ENCODE measurements around the gene ACADL. TPM values are rescaled to one million over a fixed set of nuclear protein-coding genes. Genes with fewer than 3 reads are reported as not detected.

The ACADL gene
- total RNA-seq, 1 donor from 2014 or later: not detected

DNA sequence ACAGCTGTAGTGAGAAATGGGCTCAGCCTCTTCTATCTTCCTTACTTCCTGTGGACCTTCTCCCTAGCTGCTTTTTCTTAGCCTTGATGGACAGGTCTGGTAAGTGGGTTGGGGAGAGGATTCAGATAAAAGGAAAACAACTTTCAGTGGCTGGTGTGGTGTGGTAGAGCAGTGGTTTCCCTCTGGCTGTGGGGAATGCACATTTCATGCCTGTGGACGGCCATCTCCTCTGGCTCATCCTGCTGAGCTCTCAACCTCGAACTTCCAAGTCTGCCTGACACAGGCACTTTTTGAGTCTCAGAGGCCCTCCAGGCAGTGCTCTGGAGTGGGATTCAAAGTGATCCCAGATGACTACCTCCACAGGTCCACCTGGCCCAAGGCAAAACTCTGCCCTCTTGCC lies 38.6 kb upstream of the ACADL start:
- Histone ChIP-seq H3K4me2 (no peak overlapping the region), H3K27me3 (no peaks in the 10 kb centered on the region), H3K36me3 (no peaks in the 10 kb centered on the region), H3K9me3 (ENCODE audit: low read depth) (no peaks in the 10 kb centered on the region), H3K4me1 (no peaks in the 10 kb centered on the region), H3K79me2 (ENCODE audit: low read depth) (no peaks in the 10 kb centered on the region), H4K20me1 (ENCODE audit: low read depth) (no peaks in the 10 kb centered on the region), H2AFZ (replicated peaks) (no peak overlapping the region), H3K27ac (no peak overlapping the region), H3K4me3 (no peak overlapping the region), H3F3A (ENCODE audit: low read depth) (no peaks in the 10 kb centered on the region), H3K9ac (no peak overlapping the region)
- Mint-ChIP-seq H3K27me3 (ENCODE audit: insufficient read depth, low read depth) (peaks cover 3% of the 10 kb centered on the region), H3K36me3 (no peaks in the 10 kb centered on the region), H3K4me1 (no peaks in the 10 kb centered on the region), H3K9me3 (no peaks in the 10 kb centered on the region), H3K27ac (no peak overlapping the region), H3K4me3 (no peak overlapping the region)
- TF ChIP-seq EZH2phosphoT487 (IDR thresholded peaks at IDR 0.05) (no peak), EZH2 (IDR thresholded peaks at IDR 0.05) (no peak)
- TF ChIP-seq, protein P1, sequence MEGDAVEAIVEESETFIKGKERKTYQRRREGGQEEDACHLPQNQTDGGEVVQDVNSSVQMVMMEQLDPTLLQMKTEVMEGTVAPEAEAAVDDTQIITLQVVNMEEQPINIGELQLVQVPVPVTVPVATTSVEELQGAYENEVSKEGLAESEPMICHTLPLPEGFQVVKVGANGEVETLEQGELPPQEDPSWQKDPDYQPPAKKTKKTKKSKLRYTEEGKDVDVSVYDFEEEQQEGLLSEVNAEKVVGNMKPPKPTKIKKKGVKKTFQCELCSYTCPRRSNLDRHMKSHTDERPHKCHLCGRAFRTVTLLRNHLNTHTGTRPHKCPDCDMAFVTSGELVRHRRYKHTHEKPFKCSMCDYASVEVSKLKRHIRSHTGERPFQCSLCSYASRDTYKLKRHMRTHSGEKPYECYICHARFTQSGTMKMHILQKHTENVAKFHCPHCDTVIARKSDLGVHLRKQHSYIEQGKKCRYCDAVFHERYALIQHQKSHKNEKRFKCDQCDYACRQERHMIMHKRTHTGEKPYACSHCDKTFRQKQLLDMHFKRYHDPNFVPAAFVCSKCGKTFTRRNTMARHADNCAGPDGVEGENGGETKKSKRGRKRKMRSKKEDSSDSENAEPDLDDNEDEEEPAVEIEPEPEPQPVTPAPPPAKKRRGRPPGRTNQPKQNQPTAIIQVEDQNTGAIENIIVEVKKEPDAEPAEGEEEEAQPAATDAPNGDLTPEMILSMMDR (IDR thresholded peaks at IDR 0.05): no peak
- DNase-seq (ENCODE audit: low spot score): no peak

DNA sequence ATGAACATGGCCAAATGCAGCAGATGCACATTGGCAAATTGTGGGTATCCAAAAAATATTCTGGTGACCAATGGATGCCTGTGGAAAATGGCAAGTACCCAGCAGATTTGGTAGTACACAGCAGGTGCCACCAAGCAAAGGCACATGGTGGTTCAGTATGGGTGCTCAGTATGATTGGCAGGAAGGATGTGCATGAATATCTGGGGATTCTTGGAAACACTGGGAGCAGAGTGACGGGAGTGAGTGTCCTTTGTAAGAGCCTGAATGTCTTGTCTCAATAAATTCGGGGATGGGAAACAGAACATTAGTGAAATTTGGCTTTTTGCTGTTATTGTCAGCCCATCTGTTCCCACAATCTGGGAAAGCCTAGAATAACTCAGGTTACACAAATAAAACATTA lies 36.8 kb upstream of the ACADL start:
- Mint-ChIP-seq H3K4me1 (no peaks in the 10 kb centered on the region), H3K4me3 (no peak overlapping the region), H3K27me3 (ENCODE audit: insufficient read depth, low read depth) (peaks cover 3% of the 10 kb centered on the region), H3K36me3 (no peaks in the 10 kb centered on the region), H3K27ac (no peak overlapping the region), H3K9me3 (no peaks in the 10 kb centered on the region)
- Histone ChIP-seq H3K36me3 (no peaks in the 10 kb centered on the region), H3K9me3 (ENCODE audit: low read depth) (no peaks in the 10 kb centered on the region), H3K79me2 (ENCODE audit: low read depth) (no peaks in the 10 kb centered on the region), H3K27ac (no peak overlapping the region), H3K4me2 (no peak overlapping the region), H2AFZ (replicated peaks) (no peak overlapping the region), H3F3A (ENCODE audit: low read depth) (no peaks in the 10 kb centered on the region), H3K4me1 (no peaks in the 10 kb centered on the region), H3K27me3 (no peaks in the 10 kb centered on the region), H3K4me3 (no peak overlapping the region), H3K9ac (no peak overlapping the region), H4K20me1 (ENCODE audit: low read depth) (no peaks in the 10 kb centered on the region)
- TF ChIP-seq EZH2phosphoT487 (IDR thresholded peaks at IDR 0.05) (no peak), EZH2 (IDR thresholded peaks at IDR 0.05) (no peak)
- TF ChIP-seq, protein P1 (IDR thresholded peaks at IDR 0.05): no peak
- DNase-seq (ENCODE audit: low spot score): no peak

DNA sequence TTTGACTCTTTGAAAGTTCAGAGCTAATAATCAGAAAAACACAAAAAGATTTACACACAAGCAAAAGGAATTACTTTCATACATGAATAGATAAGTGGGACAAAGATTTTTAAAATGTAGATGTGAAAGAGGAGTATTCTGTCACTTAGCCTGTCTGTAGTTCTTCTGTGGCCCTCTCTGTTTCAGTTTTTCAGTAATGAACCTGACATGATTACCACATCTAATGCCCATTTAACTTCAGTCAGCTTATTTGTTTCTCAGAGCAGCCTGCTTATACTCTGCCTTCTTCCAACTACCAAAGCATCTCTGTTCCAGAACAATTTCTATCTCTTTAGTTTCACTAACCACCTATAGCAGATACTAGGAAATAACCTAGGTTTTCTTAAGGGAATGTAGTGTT lies 34.4 kb upstream of the ACADL start:
- DNase-seq (ENCODE audit: low spot score): no peak
- Histone ChIP-seq H3K27ac (no peak overlapping the region), H3K27me3 (no peaks in the 10 kb centered on the region), H3K4me2 (no peak overlapping the region), H3K4me1 (no peaks in the 10 kb centered on the region), H3F3A (ENCODE audit: low read depth) (no peaks in the 10 kb centered on the region), H3K4me3 (no peak overlapping the region), H2AFZ (replicated peaks) (no peak overlapping the region), H3K36me3 (no peaks in the 10 kb centered on the region), H3K9me3 (ENCODE audit: low read depth) (no peaks in the 10 kb centered on the region), H3K9ac (no peak overlapping the region), H3K79me2 (ENCODE audit: low read depth) (no peaks in the 10 kb centered on the region), H4K20me1 (ENCODE audit: low read depth) (no peaks in the 10 kb centered on the region)
- Mint-ChIP-seq H3K27me3 (ENCODE audit: insufficient read depth, low read depth) (peaks cover 3% of the 10 kb centered on the region), H3K4me1 (no peaks in the 10 kb centered on the region), H3K4me3 (no peak overlapping the region), H3K9me3 (no peaks in the 10 kb centered on the region), H3K36me3 (no peaks in the 10 kb centered on the region), H3K27ac (no peak overlapping the region)
- TF ChIP-seq EZH2phosphoT487 (IDR thresholded peaks at IDR 0.05) (no peak), EZH2 (IDR thresholded peaks at IDR 0.05) (no peak)
- TF ChIP-seq, protein P1 (IDR thresholded peaks at IDR 0.05): no peak
